Stromal cell of bone marrow (primary cell): ENCODE data around the gene CPM.
"Not testable (repeated sequence)": the region's sequence is repeated elsewhere in the genome, so short reads cannot be mapped to it uniquely, and the experiment has no call there.

Source experiments
- DNase-seq: peaks from one replicate; pipeline ENCODE4 v3.0.0-alpha.2; 2012; ENCODE audit warnings: low read depth

The CPM gene

DNA sequence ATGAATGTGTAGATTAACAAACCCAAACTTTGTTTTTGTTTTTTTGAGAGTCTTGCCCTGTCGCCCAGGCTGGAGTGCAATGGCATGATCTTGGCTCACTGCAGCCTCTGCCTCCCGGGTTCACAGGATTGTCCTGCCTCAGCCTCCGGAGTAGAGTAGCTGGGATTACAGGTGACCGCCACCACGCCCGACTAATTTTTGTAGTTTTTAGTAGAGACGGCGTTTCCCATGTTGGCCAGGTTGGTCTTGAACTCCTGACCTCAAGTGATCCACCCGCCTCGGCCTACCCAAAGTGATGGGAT is 125.7 kb downstream of the CPM start:
- DNase-seq = not testable (repeated sequence)

DNA sequence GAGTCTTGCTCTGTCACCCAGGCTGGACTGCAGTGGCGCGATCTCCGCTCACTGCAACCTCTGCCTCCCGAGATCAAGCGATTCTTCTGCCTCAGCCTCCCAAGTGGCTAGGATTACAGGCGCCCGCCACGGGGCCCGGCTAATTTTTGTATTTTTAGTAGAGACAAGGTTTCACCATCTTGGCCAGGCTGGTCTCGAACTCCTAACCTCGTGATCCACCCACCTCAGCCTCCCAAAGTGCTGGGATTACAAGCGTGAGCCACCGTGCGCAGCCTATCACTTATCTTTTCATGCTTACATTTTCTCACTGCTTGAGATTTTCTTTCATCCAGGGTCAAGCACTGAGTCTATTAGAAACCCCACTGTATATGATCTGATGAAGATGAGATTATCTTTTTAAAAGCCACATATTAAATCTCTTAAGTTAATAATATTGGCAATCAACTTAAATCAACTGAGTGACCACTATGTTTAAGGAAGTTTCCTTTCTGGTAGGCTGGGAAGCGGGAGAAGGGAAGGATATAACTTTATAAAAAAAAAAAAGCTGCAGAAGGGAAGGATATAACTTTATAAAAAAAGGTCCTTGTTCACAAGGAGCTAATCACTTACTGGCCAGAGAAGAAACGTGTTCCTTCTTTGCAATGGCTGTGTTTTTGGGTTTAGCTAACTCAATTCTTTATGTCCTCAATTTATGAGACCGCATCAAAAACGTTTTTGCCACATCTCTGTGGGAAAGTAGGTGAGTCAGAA is 126.3 kb downstream of the CPM start:
- DNase-seq = no peak

- DNase-seq = no peak
Measured at GRCh38 chr12:68805592-68806120, 127.3 kb downstream of the CPM start.

- DNase-seq = no peak
Measured at GRCh38 chr12:68804657-68805591, 128.0 kb downstream of the CPM start.

DNA sequence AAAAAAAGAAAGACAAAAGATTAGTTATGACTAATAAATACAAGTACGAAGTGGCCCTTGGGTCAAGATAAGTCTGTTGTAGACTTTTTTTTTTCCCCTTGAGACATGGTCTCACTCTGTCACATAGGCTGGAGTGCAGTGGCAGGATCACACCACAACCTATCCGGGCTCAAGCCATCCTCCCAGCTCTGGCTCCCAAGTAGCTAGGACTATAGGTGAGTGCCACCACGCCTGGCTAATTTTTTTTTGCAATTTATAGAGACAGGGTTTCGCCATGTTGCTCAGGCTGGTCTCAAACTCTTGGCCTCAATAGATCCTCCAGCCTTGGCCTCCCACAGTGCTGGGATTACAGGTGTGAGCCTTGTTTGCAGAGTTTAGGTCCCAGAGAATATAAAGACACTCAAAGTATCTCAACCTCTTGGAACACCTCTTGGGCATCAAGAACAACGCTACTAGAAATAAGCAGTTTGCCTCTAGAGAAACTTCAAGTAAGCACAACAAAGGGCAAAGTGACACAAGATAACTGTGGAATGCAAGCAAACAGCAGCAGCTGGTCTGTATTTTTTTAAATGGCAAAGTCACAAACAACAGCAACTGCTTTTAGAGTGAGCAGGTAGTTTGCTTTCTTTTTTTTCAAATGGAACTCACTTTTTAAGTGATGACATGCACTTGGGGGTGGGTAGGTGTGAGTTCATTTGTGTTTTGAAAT is 128.9 kb downstream of the CPM start:
- DNase-seq = no peak

DNA sequence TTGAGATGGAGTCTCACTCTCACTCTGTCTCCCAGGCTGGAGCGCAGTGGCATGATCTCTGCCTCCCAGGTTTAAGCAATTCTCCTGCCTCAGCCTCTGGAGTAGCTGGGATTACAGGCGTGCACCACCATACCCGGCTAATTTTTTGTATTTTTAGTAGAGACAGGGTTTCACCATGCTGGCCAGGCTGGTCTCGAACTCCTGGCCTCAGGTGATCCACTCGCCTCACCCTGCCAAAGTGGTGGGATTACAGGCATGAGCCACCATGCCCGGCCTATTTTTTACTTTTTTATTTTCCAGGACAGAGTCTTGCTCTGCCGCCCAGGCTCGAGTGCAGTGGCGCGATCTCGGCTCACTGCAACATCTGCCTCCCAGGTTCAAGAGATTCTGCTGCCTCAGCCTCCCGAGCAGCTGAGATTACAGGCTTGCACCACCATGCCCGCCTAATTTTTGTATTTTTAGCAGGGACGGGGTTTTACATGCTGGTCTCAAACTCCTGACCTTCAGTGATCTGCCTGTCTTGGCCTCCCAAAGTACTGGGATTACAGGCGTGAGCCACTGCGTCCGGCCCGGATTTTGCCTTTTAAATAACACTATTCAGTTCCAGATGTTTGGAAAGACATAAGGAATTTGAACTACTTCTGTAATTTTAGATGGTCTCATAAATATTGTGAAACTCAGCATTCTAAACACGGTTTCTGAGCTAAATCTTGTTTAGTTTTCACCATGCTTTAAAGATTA is 129.9 kb downstream of the CPM start:
- not testable (repeated sequence) for DNase-seq

DNA sequence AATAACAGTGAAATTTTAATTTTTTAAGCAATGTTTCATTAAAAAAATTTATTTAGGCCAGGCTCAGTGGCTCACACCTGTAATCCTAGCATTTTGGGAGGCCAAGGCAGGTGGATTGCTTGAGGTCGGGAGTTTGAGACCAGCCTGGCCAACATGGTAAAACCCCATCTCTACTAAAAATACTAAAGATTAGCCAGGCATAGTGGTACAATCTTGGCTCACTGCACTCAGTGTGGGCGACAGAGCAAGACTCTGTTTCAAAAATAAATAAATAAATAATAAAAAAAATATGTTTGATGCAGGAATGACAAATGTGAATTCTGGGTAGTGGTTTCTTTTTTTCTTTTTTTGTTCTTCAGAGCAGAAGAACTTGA is 130.6 kb downstream of the CPM start:
- not testable (repeated sequence) for DNase-seq
